ENCODE data around the gene SORCS2.

GRCh38 chr4:7733801-7734650 lies 541.7 kb downstream of the SORCS2 start:
- TF ChIP-seq ZNF274 (IDR thresholded peaks at IDR 0.05; ENCODE audit: low read depth, low read length) (no peak), YY1 (IDR thresholded peaks at IDR 0.05; ENCODE audit: insufficient read depth, insufficient read length) (no peak)
